Activated CD4-positive, alpha-beta T cell treated with anti-CD3 and anti-CD28 coated beads, Interleukin-2, amount 10 ng/mL, durations not matched to agents 7 days and 5 days (primary cell): ENCODE measurements around the gene ENO3. TPM values are rescaled to one million over a fixed set of nuclear protein-coding genes. Genes with fewer than 3 reads are reported as not detected.

Experiments used
- CTCF ChIA-PET: fragments of 350-600 bp; sonication (Branson Sonifier 250); formaldehyde crosslinking; loops from one replicate; lab custom pipeline; 2021; ENCODE audit warnings: antibody characterized with exemption; lab: Charles Lee
- POLR2A ChIA-PET: fragments of 350-600 bp; sonication (Branson Sonifier 250); formaldehyde crosslinking; loops from one replicate; lab custom pipeline; 2021; ENCODE audit warnings: antibody characterized with exemption; lab: Charles Lee
- DNase-seq: peaks from one replicate; pipeline ENCODE4 v3.0.0-alpha.2; 2020
- H3K27ac Mint-ChIP-seq: one replicate; pipeline ENCODE4 v1.8.0; 2021; ENCODE audit warnings: mild to moderate bottlenecking, moderate library complexity, mixed read lengths
- H3K27me3 Mint-ChIP-seq: one replicate; pipeline ENCODE4 v1.8.0; 2021; ENCODE audit warnings: mixed read lengths
- H3K36me3 Mint-ChIP-seq: one replicate; pipeline ENCODE4 v1.8.0; 2021; ENCODE audit warnings: low read depth, mixed read lengths
- H3K4me1 Mint-ChIP-seq: one replicate; pipeline ENCODE4 v1.8.0; 2021; ENCODE audit warnings: mixed read lengths
- H3K4me3 Mint-ChIP-seq: one replicate; pipeline ENCODE4 v1.8.0; 2021; ENCODE audit warnings: mild to moderate bottlenecking, moderate library complexity, mixed read lengths
- H3K9me3 Mint-ChIP-seq: one replicate; pipeline ENCODE4 v1.8.0; 2021; ENCODE audit warnings: mixed read lengths
- total RNA-seq, 2 experiments: library from RNA; stranded (reverse); gene quantifications; one replicate each; pipeline ENCODE4 v1.2.3, GENCODE V29; 2021

The ENO3 gene
- total RNA-seq, 2 experiments from 2014 or later, result 44.9 to 54.8 TPM

- DNase-seq, result peak; percentile 54
- POLR2A ChIA-PET, result interaction anchor here (0.6 kb wide), 1 partner anchor 13 kb away, joined by 3 read pairs; no protein-coding TSS in a partner anchor
These were observed 5.7 kb downstream of the ENO3 start for GRCh38 chr17:4956493-4957061.

GRCh38 chr17:4958102-4958501 lies 7.2 kb downstream of the ENO3 start:
- H3K27ac Mint-ChIP-seq, result no peak overlapping the region
- no peaks in the 10 kb centered on the region for H3K9me3 Mint-ChIP-seq
- peaks cover 12% of the 10 kb centered on the region for H3K4me1 Mint-ChIP-seq
- ChIA-PET POLR2A (no interaction called here), CTCF (no interaction called here)
- no peak overlapping the region for H3K4me3 Mint-ChIP-seq
- no peak for DNase-seq
- no peaks in the 10 kb centered on the region for H3K27me3 Mint-ChIP-seq
- peaks cover 23% of the 10 kb centered on the region for H3K36me3 Mint-ChIP-seq

More at GRCh38 chr17:4956493-4957061, 5.7 kb downstream of the ENO3 start:
- Mint-ChIP-seq H3K4me3 (no peak overlapping the region), H3K27me3 (no peaks in the 10 kb centered on the region), H3K9me3 (no peaks in the 10 kb centered on the region), H3K36me3 (peaks cover 26% of the 10 kb centered on the region), H3K27ac (peak overlapping the region; percentile 12), H3K4me1 (peaks cover 15% of the 10 kb centered on the region)
- CTCF ChIA-PET, result interaction anchor here (0.9 to 1.1 kb wide), 3 partner anchors 9 to 34 kb away, joined by 3 to 5 read pairs (median 3); partner anchors contain the start of gene SPAG7

GRCh38 chr17:4959261-4959965 lies 8.5 kb downstream of the ENO3 start:
- ChIA-PET POLR2A (no interaction called here), CTCF (interaction anchor here (0.5 kb wide), 1 partner anchor 535 kb away, joined by 3 read pairs; no protein-coding TSS in a partner anchor)
- H3K4me1 Mint-ChIP-seq, result peaks cover 12% of the 10 kb centered on the region
- no peak overlapping the region for H3K27ac Mint-ChIP-seq
- no peak overlapping the region for H3K4me3 Mint-ChIP-seq
- H3K36me3 Mint-ChIP-seq, result peaks cover 25% of the 10 kb centered on the region
- no peaks in the 10 kb centered on the region for H3K27me3 Mint-ChIP-seq
- no peak for DNase-seq
- no peaks in the 10 kb centered on the region for H3K9me3 Mint-ChIP-seq

- peaks cover 28% of the 10 kb centered on the region for H3K36me3 Mint-ChIP-seq
- peaks cover 15% of the 10 kb centered on the region for H3K4me1 Mint-ChIP-seq
- ChIA-PET POLR2A (no interaction called here), CTCF (interaction anchor here (0.5 kb wide), 1 partner anchor 536 kb away, joined by 3 read pairs; no protein-coding TSS in a partner anchor)
- no peaks in the 10 kb centered on the region for H3K27me3 Mint-ChIP-seq
- H3K9me3 Mint-ChIP-seq, result no peaks in the 10 kb centered on the region
- no peak for DNase-seq
- no peak overlapping the region for H3K4me3 Mint-ChIP-seq
- no peak overlapping the region for H3K27ac Mint-ChIP-seq
These were observed 9.5 kb downstream of the ENO3 start for GRCh38 chr17:4960279-4960922.

- DNase-seq, result no peak
- Mint-ChIP-seq H3K4me1 (peaks cover 16% of the 10 kb centered on the region), H3K36me3 (peaks cover 15% of the 10 kb centered on the region), H3K27me3 (no peaks in the 10 kb centered on the region), H3K9me3 (no peaks in the 10 kb centered on the region), H3K4me3 (peak overlapping the region; percentile 50), H3K27ac (peak overlapping the region; percentile 47)
- CTCF ChIA-PET, result interaction anchor here (0.6 to 3.9 kb wide), 3 partner anchors 14 to 255 kb away, joined by 3 to 23 read pairs (median 8); partner anchors contain the start of gene ARRB2
- POLR2A ChIA-PET, result interaction anchor here (4.0 kb wide), 1 partner anchor 19 kb away, joined by 44 read pairs; the partner anchor contains the start of gene PFN1
These were observed 14.5 kb downstream of the ENO3 start for GRCh38 chr17:4965311-4965986.

- H3K27ac Mint-ChIP-seq, result peak overlapping the region; percentile 67
- POLR2A ChIA-PET, result interaction anchor here (0.5 to 4.0 kb wide), 6 partner anchors 15 to 823 kb away, joined by 3 to 44 read pairs (median 6); partner anchors contain the start of genes C17orf107, PFN1, RNF167 and SLC25A11
- H3K9me3 Mint-ChIP-seq, result no peaks in the 10 kb centered on the region
These were observed 16.1 kb downstream of the ENO3 start for GRCh38 chr17:4966844-4967538.

GRCh38 chr17:4967539-4968485 lies 16.9 kb downstream of the ENO3 start, which contains the start of gene SPAG7:
SPAG7 (minus strand) TSS chr17:4967817; CDS start chr17:4967804, 13 bp downstream.
- DNase-seq, result peak; percentile 93
- Mint-ChIP-seq H3K4me3 (no peak within 1 kb of the TSS), H3K27me3 (no peaks in the 10 kb centered on the region), H3K4me1 (peaks cover 20% of the 10 kb centered on the region), H3K9me3 (no peaks in the 10 kb centered on the region), H3K27ac (peak within 1 kb of the TSS; percentile 67), H3K36me3 (peaks cover 21% of the 10 kb centered on the region)
- POLR2A ChIA-PET, result interaction anchor here (0.5 to 4.0 kb wide), 5 partner anchors 16 to 824 kb away, joined by 3 to 44 read pairs (median 8); partner anchors contain the start of genes C17orf107, PFN1, RNF167 and SLC25A11
- CTCF ChIA-PET, result interaction anchor here (0.9 to 3.9 kb wide), 16 partner anchors 10 to 95 kb away, joined by 3 to 23 read pairs (median 6); partner anchors contain the start of genes CAMTA2, ENO3, PFN1 and RNF167

More at GRCh38 chr17:4966844-4967538, 16.1 kb downstream of the ENO3 start:
- CTCF ChIA-PET, result interaction anchor here (0.9 to 3.9 kb wide), 14 partner anchors 10 to 96 kb away, joined by 3 to 23 read pairs (median 6); partner anchors contain the start of genes CAMTA2, ENO3, PFN1 and RNF167
- Mint-ChIP-seq H3K4me1 (peaks cover 20% of the 10 kb centered on the region), H3K36me3 (peaks cover 16% of the 10 kb centered on the region), H3K4me3 (no peak overlapping the region), H3K27me3 (no peaks in the 10 kb centered on the region)
- peak; percentile 98 for DNase-seq

GRCh38 chr17:4968486-4969046 lies 17.6 kb downstream of the ENO3 start:
- Mint-ChIP-seq H3K4me1 (peaks cover 20% of the 10 kb centered on the region), H3K9me3 (no peaks in the 10 kb centered on the region), H3K4me3 (no peak overlapping the region), H3K36me3 (peaks cover 27% of the 10 kb centered on the region), H3K27me3 (no peaks in the 10 kb centered on the region), H3K27ac (no peak overlapping the region)
- ChIA-PET CTCF (interaction anchor here (1.0 to 3.9 kb wide), 7 partner anchors 9 to 59 kb away, joined by 3 to 23 read pairs (median 3); partner anchors contain the start of genes CAMTA2 and ENO3), POLR2A (interaction anchor here (4.0 kb wide), 1 partner anchor 22 kb away, joined by 44 read pairs; the partner anchor contains the start of gene PFN1)
- no peak for DNase-seq

GRCh38 chr17:4969047-4969550 lies 18.2 kb downstream of the ENO3 start:
- peaks cover 22% of the 10 kb centered on the region for H3K4me1 Mint-ChIP-seq
- DNase-seq, result peak; percentile 21
- POLR2A ChIA-PET, result interaction anchor here (4.0 kb wide), 1 partner anchor 23 kb away, joined by 44 read pairs; the partner anchor contains the start of gene PFN1
- H3K27me3 Mint-ChIP-seq, result no peaks in the 10 kb centered on the region
- H3K36me3 Mint-ChIP-seq, result peaks cover 32% of the 10 kb centered on the region
- no peaks in the 10 kb centered on the region for H3K9me3 Mint-ChIP-seq
- H3K27ac Mint-ChIP-seq, result no peak overlapping the region
- CTCF ChIA-PET, result interaction anchor here (0.7 to 3.6 kb wide), 6 partner anchors 9 to 38 kb away, joined by 3 to 21 read pairs (median 3); partner anchors contain the start of gene ENO3
- no peak overlapping the region for H3K4me3 Mint-ChIP-seq
